DMS53 treated with DMSO at 0.1 percent for 48 hours (cell line): ENCODE data around the gene FLNB.
A peak's percentile ranks its signal among the peaks of the same experiment; 100 is the strongest.

Experiments
- DNase-seq: peaks from one replicate; lab custom pipeline; 2025; ENCODE audit not compliant: unreplicated experiment; lab: John Stamatoyannopoulos, UW

FLNB gene

GRCh38 chr3:58129041-58129770 lies 121.0 kb downstream of the FLNB start:
- no peak for DNase-seq

DNA sequence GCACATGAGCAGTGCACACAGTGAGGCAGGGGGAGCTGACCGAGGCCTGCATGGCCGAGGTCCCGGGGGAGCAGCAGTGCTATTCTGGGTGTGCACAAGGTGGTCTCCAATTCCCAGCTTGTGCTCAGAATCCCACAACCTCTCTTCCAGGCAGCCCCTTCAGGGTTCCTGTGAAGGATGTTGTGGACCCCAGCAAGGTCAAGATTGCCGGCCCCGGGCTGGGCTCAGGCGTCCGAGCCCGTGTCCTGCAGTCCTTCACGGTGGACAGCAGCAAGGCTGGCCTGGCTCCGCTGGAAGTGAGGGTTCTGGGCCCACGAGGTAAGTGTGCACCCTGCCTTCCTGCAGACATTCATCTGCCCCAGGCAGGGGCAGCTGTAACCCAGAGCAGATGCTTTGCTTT lies 122.4 kb downstream of the FLNB start:
- DNase-seq, result no peak

GRCh38 chr3:58131101-58131825 lies 123.0 kb downstream of the FLNB start:
- no peak for DNase-seq

GRCh38 chr3:58132850-58133249 lies 124.6 kb downstream of the FLNB start:
- no peak for DNase-seq

DNA sequence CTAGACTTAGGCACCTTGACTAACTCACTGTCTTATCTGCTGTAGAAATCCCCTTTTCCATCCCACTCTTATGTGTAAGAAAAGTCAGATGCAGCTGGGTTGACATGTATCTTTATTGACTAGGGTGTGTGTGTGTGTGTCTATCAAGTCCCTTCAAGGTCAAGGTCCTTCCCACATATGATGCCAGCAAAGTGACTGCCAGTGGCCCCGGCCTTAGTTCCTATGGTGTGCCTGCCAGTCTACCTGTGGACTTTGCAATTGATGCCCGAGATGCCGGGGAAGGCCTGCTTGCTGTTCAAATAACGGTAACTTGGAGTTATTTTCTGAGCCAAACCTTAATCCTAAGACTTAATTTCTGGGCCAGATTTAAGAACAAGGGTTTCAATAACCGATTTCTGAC lies 126.2 kb downstream of the FLNB start:
- DNase-seq, result no peak

GRCh38 chr3:58135712-58136543 lies 127.7 kb downstream of the FLNB start:
- no peak for DNase-seq

GRCh38 chr3:58137306-58137705 lies 129.1 kb downstream of the FLNB start:
- no peak for DNase-seq

DNA sequence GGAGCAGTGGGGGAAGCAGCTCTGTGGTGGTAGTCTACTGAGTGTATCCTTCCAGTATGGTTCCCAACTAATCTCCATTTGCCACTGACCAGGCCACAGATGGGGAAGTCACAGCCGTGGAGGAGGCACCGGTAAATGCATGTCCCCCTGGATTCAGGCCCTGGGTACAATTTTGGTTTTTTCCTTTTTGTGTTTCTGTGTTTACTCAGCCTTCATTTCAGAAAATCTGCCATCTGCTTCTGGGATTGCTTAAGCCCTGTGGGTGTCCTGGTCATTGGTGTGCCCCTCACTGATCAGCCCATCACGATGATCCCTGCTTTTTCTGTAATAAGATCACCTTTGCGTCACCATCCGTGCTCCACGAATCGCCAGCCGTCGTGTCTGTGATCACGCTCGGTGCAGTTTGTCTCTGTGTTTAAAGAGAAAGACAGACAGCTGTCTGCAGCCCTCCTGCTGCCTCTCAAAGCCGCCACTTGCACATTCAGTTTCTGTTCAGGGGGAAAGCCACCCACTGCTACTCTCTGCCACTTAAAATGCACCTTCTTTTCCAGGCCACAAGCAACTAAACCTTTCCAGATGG lies 133.6 kb downstream of the FLNB start:
- DNase-seq, result no peak

DNA sequence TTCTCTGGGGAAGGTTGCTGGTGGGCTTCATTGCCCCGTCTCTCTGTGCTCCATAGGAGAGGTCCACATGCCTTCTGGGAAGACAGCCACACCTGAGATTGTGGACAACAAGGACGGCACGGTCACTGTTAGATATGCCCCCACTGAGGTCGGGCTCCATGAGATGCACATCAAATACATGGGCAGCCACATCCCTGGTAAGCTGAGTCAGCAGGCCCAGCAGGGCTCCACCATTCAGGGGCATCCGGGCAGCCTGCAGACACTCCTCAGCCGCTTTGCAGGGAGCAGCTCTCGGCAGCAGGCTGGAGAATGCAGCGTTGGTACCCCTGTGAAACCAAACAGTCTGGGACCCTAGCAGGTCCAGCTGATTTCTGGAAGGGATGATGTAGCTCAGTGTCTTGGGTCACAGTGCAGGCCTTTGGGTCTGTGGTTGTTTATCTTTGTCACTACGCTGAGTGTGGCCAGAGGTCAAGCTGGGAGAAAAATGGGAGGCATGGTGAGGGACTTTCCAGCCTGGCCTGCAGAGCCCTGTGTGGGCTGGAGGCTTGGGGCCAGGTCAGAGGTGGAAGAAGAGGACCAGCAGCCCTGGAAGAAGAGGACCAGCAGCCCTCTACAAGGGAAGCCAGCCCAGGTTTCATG lies 135.3 kb downstream of the FLNB start:
- DNase-seq, result no peak

- DNase-seq, result peak; percentile 61
Observed at GRCh38 chr3:58144478-58145325, 136.5 kb downstream of the FLNB start.

- no peak for DNase-seq
Observed at GRCh38 chr3:58148049-58148448, 139.8 kb downstream of the FLNB start.

- DNase-seq, result no peak
Observed at GRCh38 chr3:58150130-58150809, 142.0 kb downstream of the FLNB start.

- no peak for DNase-seq
Observed at GRCh38 chr3:58150810-58151199, 142.6 kb downstream of the FLNB start.

GRCh38 chr3:58151637-58152036 lies 143.4 kb downstream of the FLNB start:
- DNase-seq, result no peak

- no peak for DNase-seq
Observed at GRCh38 chr3:58152225-58153015, 144.2 kb downstream of the FLNB start.

GRCh38 chr3:58153371-58153770 lies 145.1 kb downstream of the FLNB start:
- no peak for DNase-seq

- no peak for DNase-seq
Observed at GRCh38 chr3:58154626-58155449, 146.6 kb downstream of the FLNB start.

GRCh38 chr3:58155838-58156237 lies 147.6 kb downstream of the FLNB start:
- no peak for DNase-seq
